SK-MEL-5 (cell line): ENCODE results near the gene ABCA3. TPM values are rescaled to one million over a fixed set of nuclear protein-coding genes. Genes with fewer than 3 reads are reported as not detected.
"Not testable (repeated sequence)": the region's sequence is repeated elsewhere in the genome, so short reads cannot be mapped to it uniquely, and the experiment has no call there.

ENCODE experiments used
- DNase-seq: peaks from one replicate; pipeline ENCODE4 v3.0.0-alpha.2; 2016; ENCODE audit warnings: low read depth, low spot score
- in situ Hi-C: cut with HindIII; loops from 2 replicates; pipeline ENCODE4 v1.10.0; 2016; ENCODE audit warnings: low sequenced_read_pairs, high pct_unique_total_duplicates, low pct_unique_long_range_greater_than_20kb
- polyA plus RNA-seq, 2 experiments: library from polyadenylated mRNA; depleted of rRNA; stranded (reverse); fragments of >200 nt; gene quantifications; 2 replicates each; pipeline ENCODE4 v1.2.3, GENCODE V29; 2015
- total RNA-seq: library from RNA; depleted of rRNA; stranded (reverse); fragments of >200 nt; shearing (Covaris generic); gene quantifications from 2 replicates; pipeline ENCODE4 v1.2.3, GENCODE V29; 2014; rRNA removed

The ABCA3 gene
- 0.24 and 0.40 TPM in 2 replicates for total RNA-seq
- polyA plus RNA-seq (2015; cell fraction: cytosol; rRNA removed): 0.92 and 2.2 TPM in 2 replicates
- 0.81 and 1.0 TPM in 2 replicates for polyA plus RNA-seq (2015; cell fraction: nucleus; rRNA removed)

- peak; percentile 87 for DNase-seq
- in situ Hi-C loops: no loop called here
These were observed at the start of gene ABCA3 for GRCh38 chr16:2340564-2341455. Gene ABCA3, minus strand, starts transcription at chr16:2340728. Its CDS starts 14,262 bp downstream, at chr16:2326466.

- in situ Hi-C loops: no loop called here
- DNase-seq: no peak
These were observed 48.4 kb upstream of the ABCA3 start for GRCh38 chr16:2388875-2389433.

- DNase-seq: no peak
- in situ Hi-C loops: no loop called here
These were observed 47.8 kb upstream of the ABCA3 start for GRCh38 chr16:2388139-2388874.

GRCh38 chr16:2386990-2387389 is 46.5 kb upstream of the ABCA3 start:
- in situ Hi-C loops: no loop called here
- peak; percentile 45 for DNase-seq

GRCh38 chr16:2385982-2386381 is 45.5 kb upstream of the ABCA3 start:
- DNase-seq, in situ Hi-C loops: not testable (repeated sequence)

- peak; percentile 21 for DNase-seq
- in situ Hi-C loops: no loop called here
These were observed 44.8 kb upstream of the ABCA3 start for GRCh38 chr16:2385190-2385836.

GRCh38 chr16:2384426-2384825 is 43.9 kb upstream of the ABCA3 start:
- no peak for DNase-seq
- in situ Hi-C loops: no loop called here

GRCh38 chr16:2383501-2383900 is 43.0 kb upstream of the ABCA3 start:
- no peak for DNase-seq
- in situ Hi-C loops: no loop called here

GRCh38 chr16:2374644-2375043 is 34.1 kb upstream of the ABCA3 start:
- no peak for DNase-seq
- in situ Hi-C loops: no loop called here

- in situ Hi-C loops: no loop called here
- no peak for DNase-seq
These were observed 32.6 kb upstream of the ABCA3 start for GRCh38 chr16:2373176-2373575.

GRCh38 chr16:2372684-2373083 is 32.2 kb upstream of the ABCA3 start:
- in situ Hi-C loops: no loop called here
- no peak for DNase-seq

GRCh38 chr16:2371421-2371820 is 30.9 kb upstream of the ABCA3 start:
- in situ Hi-C loops: no loop called here
- DNase-seq: no peak

GRCh38 chr16:2370721-2371120 is 30.2 kb upstream of the ABCA3 start:
- no peak for DNase-seq
- in situ Hi-C loops: no loop called here

- in situ Hi-C loops: no loop called here
- DNase-seq: no peak
These were observed 26.3 kb upstream of the ABCA3 start for GRCh38 chr16:2366660-2367309.

- in situ Hi-C loops: no loop called here
- DNase-seq: no peak
These were observed 25.1 kb upstream of the ABCA3 start for GRCh38 chr16:2365397-2366294.

GRCh38 chr16:2364638-2365210 is 24.2 kb upstream of the ABCA3 start:
- in situ Hi-C loops: no loop called here
- DNase-seq: no peak
